Measurements from ENCODE around the gene CHAD. TPM values are rescaled to one million over a fixed set of nuclear protein-coding genes. Genes with fewer than 3 reads are reported as not detected.

Gene CHAD
- total and polyA plus RNA-seq, 2 donors (not counting 3 experiments of a cell fraction or from before 2014, with no cell fraction given): not detected

GRCh38 chr17:50493744-50494143 lies 25.1 kb upstream of the CHAD start:
- Histone ChIP-seq H3K4me1 (ENCODE audit: control insufficient read depth, extremely low read depth, insufficient read depth, low read length) (no peaks in the 10 kb centered on the region), H4K20me1 (replicated peaks; ENCODE audit: control insufficient read depth, extremely low read depth, insufficient read depth, low read length) (no peaks in the 10 kb centered on the region), H3K27ac (ENCODE audit: insufficient read depth, low read depth, low read length) (no peak overlapping the region), H3K4me3 (replicated peaks in 1 of 3; ENCODE audit: insufficient read depth in 1 of 3, low read depth in 1 of 3, low read length in 3 of 3) (no peak overlapping the region), H3K79me2 (ENCODE audit: control insufficient read depth, insufficient read depth, low read length) (no peaks in the 10 kb centered on the region), H3K9me1 (replicated peaks; ENCODE audit: control insufficient read depth, extremely low read depth, insufficient read depth, low read length) (no peaks in the 10 kb centered on the region), H3K27me3 (ENCODE audit: control insufficient read depth in 2 of 2, insufficient read depth in 2 of 2, low read length in 2 of 2) (peaks cover 0 to 2% of the 10 kb centered on the region in 2 experiments), H2AFZ (ENCODE audit: low read depth, low read length) (no peak overlapping the region), H3K4me2 (ENCODE audit: insufficient read depth, low read length) (no peak overlapping the region), H3K9ac (replicated peaks; ENCODE audit: extremely low read depth, insufficient read depth, low read length) (no peak overlapping the region), H3K36me3 (ENCODE audit: control insufficient read depth in 2 of 2, extremely low read depth in 1 of 2, insufficient read depth in 2 of 2, low read length in 2 of 2) (no peaks in the 10 kb centered on the region), H3K9me3 (replicated peaks; ENCODE audit: control insufficient read depth, insufficient read depth, low read length) (no peaks in the 10 kb centered on the region)
- no peak for TF ChIP-seq MYC (IDR thresholded peaks at IDR 0.05; ENCODE audit: low read depth, low read length)
- no peak for TF ChIP-seq GATA2 (IDR thresholded peaks at IDR 0.05; ENCODE audit: insufficient read depth, insufficient read length, low read depth, low read length)
- no peak for TF ChIP-seq POLR2AphosphoS5 (IDR thresholded peaks at IDR 0.05; ENCODE audit: insufficient read depth, low read depth, low read length)
- no peak for TF ChIP-seq FOS (IDR thresholded peaks at IDR 0.05; ENCODE audit: borderline replicate concordance, insufficient read depth, low read length)
- TF ChIP-seq CTCF (IDR thresholded peaks at IDR 0.05; ENCODE audit: extremely low read depth in 1 of 2, insufficient read depth in 1 of 2, low read depth in 1 of 2, low read length in 2 of 2): no peak
- no peak for TF ChIP-seq MAX (IDR thresholded peaks at IDR 0.05; ENCODE audit: insufficient read depth, insufficient read length)
- no peak for TF ChIP-seq EZH2 (IDR thresholded peaks at IDR 0.05; ENCODE audit: borderline replicate concordance, low read depth, low read length, severe bottlenecking)
- no peak for TF ChIP-seq POLR2A (IDR thresholded peaks at IDR 0.05; ENCODE audit: low read depth, low read length)
- TF ChIP-seq JUN (IDR thresholded peaks at IDR 0.05; ENCODE audit: borderline replicate concordance, insufficient read depth, insufficient read length, low read depth): no peak
- dilution Hi-C loops (cut with MboI; ENCODE audit: extremely low pct_ligation_motif_present, low sequenced_read_pairs) (no loop called here), intact Hi-C loops (cut with micrococcal nuclease) (no loop called here)
- FAIRE-seq (no peak), DNase-seq (ENCODE audit: low read depth, low spot score) (no peak)
- ChIA-PET CTCF (interaction anchor here (1.8 kb wide), 1 partner anchor 9 kb away, joined by 6 read pairs; no protein-coding TSS in a partner anchor), POLR2A (no interaction called here)
- no TSS peak for BruUV-seq (replicated peaks)
